Thyroid gland (tissue), 4 donors: ENCODE data around the gene ARRDC1.

ENCODE experiments used
- CTCF ChIP-seq, 6 experiments: fragments of 200-600 bp in 3 of 6; fragments of 450-650 bp in 3 of 6; sonication (generic) in 3 of 6; IDR thresholded peaks; one replicate each; pipeline ENCODE4 v1.5.1; 2016 to 2019; ENCODE audit warnings: antibody characterized with exemption in 6 of 6, mild to moderate bottlenecking in 2 of 6, inconsistent platforms in 1 of 6, moderate library complexity in 1 of 6
- POLR2A ChIP-seq, 2 donors: fragments of 450-650 bp; IDR thresholded peaks; one replicate each; pipeline ENCODE4 v1.6.1; 2017; ENCODE audit warnings: antibody characterized with exemption in 2 of 2, mild to moderate bottlenecking in 2 of 2, moderate library complexity in 1 of 2

- no peak for TF ChIP-seq CTCF (IDR thresholded peaks at IDR 0.05)
- no peak for TF ChIP-seq POLR2A (IDR thresholded peaks at IDR 0.05)
Measured at GRCh38 chr9:137603879-137604278, 1.6 kb upstream of the ARRDC1 start.
